ENCODE results near the gene CDH23.

CDH23 gene

DNA sequence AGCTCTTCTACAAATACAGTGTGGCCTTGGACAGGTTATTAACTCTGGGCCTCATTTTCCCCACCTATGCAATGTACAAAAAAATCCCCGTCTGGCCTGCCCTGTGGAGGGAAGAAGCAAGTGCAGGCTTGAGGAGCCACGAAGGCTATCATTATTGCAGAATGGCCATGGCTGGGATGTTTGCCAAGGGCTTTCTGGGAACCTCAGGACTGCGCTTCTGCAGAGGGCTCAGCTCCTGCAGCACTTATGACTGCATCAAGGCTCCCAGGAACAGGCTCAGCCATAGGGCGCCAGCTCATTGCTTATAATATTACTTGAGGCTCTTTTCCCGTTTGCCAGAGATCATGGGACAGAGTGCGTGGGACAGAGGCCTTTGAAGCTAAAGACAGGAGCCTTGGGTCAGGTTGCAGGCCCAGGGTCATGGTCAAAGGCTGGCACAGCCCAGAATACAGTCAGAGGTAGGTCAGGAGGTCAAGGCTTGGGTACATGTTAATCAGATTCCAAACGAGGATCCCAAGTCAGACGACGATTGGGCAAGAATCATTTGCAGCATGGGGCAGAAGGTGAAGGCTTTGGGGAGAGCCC lies 343.4 kb downstream of the CDH23 start:
- TF ChIP-seq CTCF (IDR thresholded peaks at IDR 0.05; ENCODE audit: low read depth, low read length, missing control alignments): no peak
- in situ Hi-C loops (cut with HindIII; ENCODE audit: low sequenced_read_pairs): no loop called here
- DNase-seq (ENCODE audit: low read depth): no peak

DNA sequence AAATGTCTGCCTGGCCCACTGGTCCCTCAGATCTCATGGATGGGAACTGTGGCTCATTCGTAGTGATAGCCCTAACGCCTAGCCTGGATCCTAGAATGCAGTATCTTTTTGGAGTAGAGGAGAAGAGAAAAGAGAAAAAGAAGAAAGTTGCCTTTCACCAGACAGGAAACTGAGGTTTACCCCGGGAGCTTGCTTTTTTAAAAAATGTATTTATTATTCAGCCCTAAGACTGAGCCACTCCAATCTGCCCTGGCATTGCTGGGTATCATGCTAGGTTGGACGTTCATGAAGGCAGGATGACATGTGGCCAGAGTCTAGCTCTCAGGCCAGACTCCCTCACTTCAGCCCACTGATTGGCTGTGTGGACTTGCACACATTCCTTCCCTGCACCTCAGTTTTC lies 344.3 kb downstream of the CDH23 start:
- H3K4me3 ChIP-seq (ENCODE audit: low read depth, low read length): no peak overlapping the region
- no peak for DNase-seq (ENCODE audit: low read depth)
- no peak for TF ChIP-seq CTCF (IDR thresholded peaks at IDR 0.05; ENCODE audit: low read depth, low read length, missing control alignments)
- in situ Hi-C loops (cut with HindIII; ENCODE audit: low sequenced_read_pairs): no loop called here

More for the DNA sequence above, 343.4 kb downstream of the CDH23 start:
- H3K4me3 ChIP-seq (ENCODE audit: low read depth, low read length): no peak overlapping the region

DNA sequence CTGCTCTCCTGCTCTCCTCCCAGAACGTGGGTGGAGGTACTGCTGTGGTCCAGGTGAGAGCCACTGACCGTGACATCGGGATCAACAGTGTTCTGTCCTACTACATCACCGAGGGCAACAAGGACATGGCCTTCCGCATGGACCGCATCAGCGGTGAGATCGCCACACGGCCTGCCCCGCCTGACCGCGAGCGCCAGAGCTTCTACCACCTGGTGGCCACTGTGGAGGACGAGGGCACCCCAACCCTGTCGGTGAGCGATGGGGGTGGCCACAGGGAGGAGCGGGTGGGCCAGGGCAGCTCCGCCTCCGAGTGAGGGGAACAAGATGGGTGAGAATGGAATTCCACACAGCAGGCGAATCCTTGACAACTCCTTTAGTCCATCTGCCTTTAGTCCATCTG lies 345.0 kb downstream of the CDH23 start:
- in situ Hi-C loops (cut with HindIII; ENCODE audit: low sequenced_read_pairs): no loop called here
- no peak for TF ChIP-seq CTCF (IDR thresholded peaks at IDR 0.05; ENCODE audit: low read depth, low read length, missing control alignments)

DNA sequence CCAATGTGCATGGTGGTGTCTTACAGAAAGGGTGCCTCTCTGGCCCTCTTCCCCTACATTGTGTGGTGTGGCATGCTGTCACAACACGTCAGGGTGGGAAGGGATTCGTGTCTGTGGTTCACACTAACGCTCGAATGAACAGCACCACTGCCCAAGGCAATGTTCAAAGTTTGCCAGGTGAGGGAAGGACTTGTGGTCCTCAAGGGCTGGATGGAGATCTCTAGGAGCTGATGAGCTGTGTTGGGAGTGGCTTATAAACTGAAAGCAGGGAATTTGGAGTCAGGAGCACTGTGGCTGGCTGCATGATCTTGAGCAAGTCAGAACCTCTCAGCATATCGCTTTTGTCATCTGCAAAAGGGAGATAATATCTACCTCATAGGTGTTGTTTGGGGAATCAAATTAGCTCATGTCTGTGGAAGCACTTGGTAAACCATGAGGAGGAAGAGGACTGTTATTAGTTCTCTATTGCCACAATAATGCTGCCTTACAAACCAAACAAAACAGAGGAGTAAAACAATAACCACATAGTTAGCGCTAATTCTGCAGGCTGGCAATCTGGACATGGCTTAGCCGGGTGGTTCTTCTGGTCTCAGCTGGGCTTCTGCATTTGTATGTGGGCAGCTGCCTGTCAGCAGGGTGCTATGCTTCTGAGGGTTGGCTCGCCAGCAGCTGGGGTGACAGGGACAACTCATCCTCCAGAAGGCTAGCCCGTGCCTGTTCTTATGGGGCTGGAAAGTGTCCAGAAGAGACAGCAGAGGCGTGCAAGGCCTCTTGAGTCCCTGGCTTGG lies 345.8 kb downstream of the CDH23 start:
- no peak for DNase-seq (ENCODE audit: low read depth)
- in situ Hi-C loops (cut with HindIII; ENCODE audit: low sequenced_read_pairs): no loop called here
- TF ChIP-seq CTCF (IDR thresholded peaks at IDR 0.05; ENCODE audit: low read depth, low read length, missing control alignments): no peak
- H3K4me3 ChIP-seq (ENCODE audit: low read depth, low read length): no peak overlapping the region

More for the DNA sequence above, 345.0 kb downstream of the CDH23 start:
- H3K4me3 ChIP-seq (ENCODE audit: low read depth, low read length): no peak overlapping the region
- no peak for DNase-seq (ENCODE audit: low read depth)

DNA sequence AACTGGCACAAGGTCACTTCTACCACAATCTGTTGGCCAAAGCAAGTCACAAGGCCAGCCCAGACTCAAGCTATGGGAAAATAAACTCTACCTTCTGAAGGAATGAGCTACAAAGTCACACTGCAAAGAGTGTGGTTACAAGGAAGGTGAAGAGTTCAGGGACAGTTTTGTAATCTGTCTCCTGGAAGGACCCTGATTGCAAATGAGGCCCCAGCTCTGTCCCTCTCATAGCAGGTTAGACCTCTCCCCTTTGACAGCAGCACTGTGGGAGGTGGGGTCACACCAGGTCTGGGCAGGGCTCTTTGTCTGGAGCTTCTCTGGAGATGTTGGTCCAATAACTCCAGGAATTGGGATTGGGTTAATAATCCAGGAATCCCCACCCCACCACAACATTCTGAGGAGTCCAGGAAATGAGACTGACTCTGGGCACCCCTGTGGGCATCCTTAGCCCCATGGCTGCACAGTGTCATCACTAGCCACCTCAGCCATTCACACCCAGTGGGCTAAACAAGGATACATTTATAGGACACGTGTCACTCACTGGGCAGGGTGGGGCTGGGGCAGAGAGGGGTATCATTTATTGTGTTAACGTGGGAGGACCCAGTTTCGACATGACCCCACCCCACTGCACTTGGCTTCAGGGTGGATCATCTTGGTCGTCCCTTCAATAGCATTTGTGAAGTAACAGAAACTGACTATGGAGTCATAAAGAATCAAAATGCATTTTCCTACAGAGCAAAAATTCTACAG lies 346.5 kb downstream of the CDH23 start:
- H3K4me3 ChIP-seq (ENCODE audit: low read depth, low read length): no peak overlapping the region
- no peak for TF ChIP-seq CTCF (IDR thresholded peaks at IDR 0.05; ENCODE audit: low read depth, low read length, missing control alignments)
- DNase-seq (ENCODE audit: low read depth): no peak
- in situ Hi-C loops (cut with HindIII; ENCODE audit: low sequenced_read_pairs): no loop called here

DNA sequence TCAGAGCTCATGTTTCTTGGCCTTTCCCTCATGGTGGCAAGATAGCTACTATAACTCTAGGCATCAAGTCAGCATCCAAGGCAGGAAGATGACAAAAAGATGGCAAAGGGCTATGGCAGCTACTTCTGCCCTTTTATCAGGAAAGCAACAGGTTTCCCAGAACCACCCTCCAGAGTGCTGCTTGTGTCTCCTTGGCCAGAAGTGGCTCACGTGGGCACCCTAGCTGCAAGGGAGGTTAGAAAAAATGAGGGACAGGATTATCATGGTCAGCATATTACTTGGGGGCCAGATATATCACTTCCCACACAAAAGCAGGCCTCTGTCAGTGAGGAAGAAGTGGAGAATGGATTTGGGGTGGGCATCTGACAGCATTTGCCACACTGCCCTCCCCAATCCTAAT lies 347.1 kb downstream of the CDH23 start:
- no peak for TF ChIP-seq CTCF (IDR thresholded peaks at IDR 0.05; ENCODE audit: low read depth, low read length, missing control alignments)
- DNase-seq (ENCODE audit: low read depth): no peak
- H3K4me3 ChIP-seq (ENCODE audit: low read depth, low read length): no peak overlapping the region
- in situ Hi-C loops (cut with HindIII; ENCODE audit: low sequenced_read_pairs): no loop called here

All from astrocyte of the cerebellum (primary cell).